ENCODE measurements around the gene MTMR10.
A peak's percentile ranks its signal among the peaks of the same experiment; 100 is the strongest.

DNA sequence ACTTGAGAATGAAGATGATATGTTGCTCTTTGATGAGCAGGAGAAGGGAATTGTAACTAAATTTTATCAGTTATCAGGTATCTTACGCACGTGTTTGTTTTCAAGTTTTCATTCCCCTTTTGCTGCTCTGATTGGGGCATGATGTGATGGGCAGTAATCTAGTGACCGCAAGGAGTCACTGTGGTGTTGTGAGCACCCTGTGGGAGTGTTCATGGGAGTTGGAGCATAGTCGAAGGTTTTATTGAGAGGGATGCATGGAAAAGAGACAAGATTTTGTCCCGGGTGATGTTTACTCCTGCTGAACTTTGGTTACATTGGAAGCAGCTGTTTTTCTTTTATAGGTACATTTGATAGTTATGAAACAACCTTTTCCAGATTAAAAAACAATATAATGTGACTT lies 85.6 kb downstream of the MTMR10 start:
- TF ChIP-seq USF2 (IDR thresholded peaks at IDR 0.05) (no peak), EP300 (IDR thresholded peaks at IDR 0.05) (no peak), CTCF (IDR thresholded peaks at IDR 0.05) (0 out of 3 replicates have a peak, but pooled peaks have one; percentile 9)

Measured in A549 (cell line).